Measurements from ENCODE around the gene SNURF.
"Not testable (repeated sequence)": the region's sequence is repeated elsewhere in the genome, so short reads cannot be mapped to it uniquely, and the experiment has no call there.

SNURF gene

DNA sequence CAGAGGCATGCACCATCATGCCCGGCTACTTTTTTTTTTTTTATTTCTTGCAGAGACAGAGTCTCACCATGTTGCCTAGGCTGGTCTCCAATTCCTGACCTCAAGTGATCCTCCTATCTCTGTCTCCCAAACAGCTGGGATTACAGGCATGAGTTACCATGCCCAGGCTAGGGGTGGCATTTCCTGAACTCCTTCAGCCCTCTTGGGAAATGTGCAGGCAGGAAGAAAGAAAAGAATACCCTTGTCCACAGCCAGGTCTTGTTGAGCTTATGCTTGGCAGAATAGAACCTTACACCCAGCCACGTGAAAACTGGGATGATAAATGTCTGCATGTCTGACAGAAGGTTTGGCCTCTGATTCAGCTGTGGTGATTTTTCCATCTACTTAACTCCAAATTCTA lies 30.2 kb upstream of the SNURF start:
- TF ChIP-seq, protein P1, sequence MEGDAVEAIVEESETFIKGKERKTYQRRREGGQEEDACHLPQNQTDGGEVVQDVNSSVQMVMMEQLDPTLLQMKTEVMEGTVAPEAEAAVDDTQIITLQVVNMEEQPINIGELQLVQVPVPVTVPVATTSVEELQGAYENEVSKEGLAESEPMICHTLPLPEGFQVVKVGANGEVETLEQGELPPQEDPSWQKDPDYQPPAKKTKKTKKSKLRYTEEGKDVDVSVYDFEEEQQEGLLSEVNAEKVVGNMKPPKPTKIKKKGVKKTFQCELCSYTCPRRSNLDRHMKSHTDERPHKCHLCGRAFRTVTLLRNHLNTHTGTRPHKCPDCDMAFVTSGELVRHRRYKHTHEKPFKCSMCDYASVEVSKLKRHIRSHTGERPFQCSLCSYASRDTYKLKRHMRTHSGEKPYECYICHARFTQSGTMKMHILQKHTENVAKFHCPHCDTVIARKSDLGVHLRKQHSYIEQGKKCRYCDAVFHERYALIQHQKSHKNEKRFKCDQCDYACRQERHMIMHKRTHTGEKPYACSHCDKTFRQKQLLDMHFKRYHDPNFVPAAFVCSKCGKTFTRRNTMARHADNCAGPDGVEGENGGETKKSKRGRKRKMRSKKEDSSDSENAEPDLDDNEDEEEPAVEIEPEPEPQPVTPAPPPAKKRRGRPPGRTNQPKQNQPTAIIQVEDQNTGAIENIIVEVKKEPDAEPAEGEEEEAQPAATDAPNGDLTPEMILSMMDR (IDR thresholded peaks at IDR 0.05; ENCODE audit: insufficient read depth, low read length, missing control alignments), result no peak
- no peak for DNase-seq (ENCODE audit: low read depth, low spot score)
- CTCF ChIA-PET, result no interaction called here
- H3K4me3 ChIP-seq (ENCODE audit: low read depth, low read length), result no peak overlapping the region
- POLR2A ChIA-PET, result no interaction called here

DNA sequence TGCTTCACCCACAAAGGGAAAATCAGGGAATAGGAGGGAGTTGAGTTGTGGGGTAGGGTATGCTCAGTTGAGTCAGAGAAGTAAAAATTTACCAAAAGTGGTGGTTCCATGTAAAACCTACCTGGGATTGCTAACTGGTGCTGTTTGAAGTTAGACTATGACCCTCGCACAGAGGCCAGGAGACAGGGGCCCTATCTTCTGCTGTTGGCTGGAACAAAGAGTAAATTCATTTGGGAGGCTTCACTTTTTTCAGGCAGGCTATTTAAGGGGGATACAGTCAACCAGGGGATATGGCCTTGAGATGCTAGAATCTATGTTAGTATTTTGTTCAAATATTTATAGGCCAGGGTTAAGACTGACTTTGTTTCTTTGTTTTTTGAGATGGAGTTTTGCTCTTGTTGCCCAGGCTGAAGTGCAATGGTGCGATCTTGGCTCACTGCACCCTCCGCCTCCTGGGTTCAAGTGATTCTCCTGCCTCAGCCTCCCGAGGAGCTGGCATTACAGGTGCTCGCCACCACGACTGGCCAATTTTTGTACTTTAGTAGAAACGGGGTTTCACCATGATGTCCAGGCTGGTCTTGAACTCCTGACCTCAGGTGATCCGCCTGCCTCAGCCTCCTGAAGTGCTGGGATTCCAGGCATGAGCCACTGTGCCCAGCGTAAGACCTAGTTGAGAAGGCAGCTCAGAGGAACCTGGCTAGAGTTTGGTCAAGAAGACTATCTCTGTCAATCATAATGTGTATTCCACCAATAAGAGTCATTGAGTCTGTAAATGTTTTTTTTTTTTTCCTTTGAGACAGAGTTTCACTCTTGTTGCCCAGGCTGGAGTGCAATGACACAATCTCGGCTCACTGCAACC lies 22.7 kb upstream of the SNURF start:
- DNase-seq (ENCODE audit: low read depth, low spot score); POLR2A ChIA-PET; CTCF ChIA-PET; H3K4me3 ChIP-seq (ENCODE audit: low read depth, low read length): not testable (repeated sequence)

DNA sequence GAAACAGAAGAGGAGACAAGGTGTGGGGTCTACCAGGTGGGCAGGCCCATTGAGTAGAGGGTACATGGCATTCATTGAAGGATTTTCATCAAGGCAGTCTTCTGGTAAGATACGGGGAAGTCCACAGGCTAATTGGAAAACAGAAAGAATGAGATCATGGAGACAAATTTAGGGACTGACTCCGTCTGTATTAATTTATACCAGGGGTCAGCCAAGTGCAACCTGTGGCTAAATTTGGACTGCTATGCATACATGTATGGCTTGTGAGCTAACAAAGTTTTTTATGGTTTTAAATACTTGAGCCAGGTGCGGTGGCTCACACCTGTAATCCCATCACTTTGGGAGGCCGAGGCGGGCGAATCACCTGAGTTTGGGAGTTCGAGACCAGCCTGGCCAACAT lies 21.1 kb upstream of the SNURF start:
- no peak for DNase-seq (ENCODE audit: low read depth, low spot score)
- POLR2A ChIA-PET, result no interaction called here
- CTCF ChIA-PET, result no interaction called here
- H3K4me3 ChIP-seq (ENCODE audit: low read depth, low read length), result no peak overlapping the region
- TF ChIP-seq, protein P1 (IDR thresholded peaks at IDR 0.05; ENCODE audit: insufficient read depth, low read length, missing control alignments), result no peak

DNA sequence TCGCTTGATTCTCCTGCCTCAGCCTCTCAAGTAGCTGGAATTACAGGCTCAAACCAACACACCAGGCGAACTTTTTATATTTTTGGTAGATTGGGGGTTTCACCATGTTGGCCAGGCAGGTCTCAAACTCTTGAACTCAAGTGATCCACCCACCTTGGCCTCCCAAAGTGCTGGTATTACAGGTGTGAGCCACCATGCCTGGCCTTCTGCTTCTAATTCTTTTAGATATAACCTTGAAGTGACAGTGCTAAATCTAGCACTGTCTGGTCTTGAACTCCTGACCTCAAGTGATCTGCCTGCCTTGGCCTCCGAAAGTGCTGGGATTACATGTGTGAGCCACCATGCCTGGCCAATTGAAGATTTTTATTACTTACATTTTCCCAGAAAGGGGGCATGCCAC lies 16.6 kb upstream of the SNURF start:
- H3K4me3 ChIP-seq (ENCODE audit: low read depth, low read length); POLR2A ChIA-PET; CTCF ChIA-PET; DNase-seq (ENCODE audit: low read depth, low spot score): not testable (repeated sequence)

DNA sequence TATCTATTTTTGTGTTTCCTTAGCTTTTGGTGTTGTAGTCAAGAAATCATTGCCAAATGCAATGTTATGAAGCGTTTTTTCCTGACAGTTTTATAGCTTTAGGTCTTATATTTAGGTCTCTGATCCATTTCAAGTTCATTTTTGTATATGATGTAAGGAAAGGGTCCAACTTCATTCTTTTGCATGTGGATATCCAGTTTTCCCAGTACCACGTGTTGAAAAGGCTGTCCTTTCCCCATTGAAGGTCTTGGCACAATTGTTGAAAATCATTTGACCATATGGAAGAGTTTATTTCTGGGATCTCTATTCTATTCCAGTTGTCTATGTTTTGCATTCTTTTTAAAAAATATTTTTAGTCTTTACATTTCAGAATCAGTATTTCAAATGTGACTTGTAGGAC lies 14.6 kb upstream of the SNURF start:
- no peak for DNase-seq (ENCODE audit: low read depth, low spot score)
- TF ChIP-seq, protein P1 (IDR thresholded peaks at IDR 0.05; ENCODE audit: insufficient read depth, low read length, missing control alignments), result no peak
- CTCF ChIA-PET, result no interaction called here
- no peak overlapping the region for H3K4me3 ChIP-seq (ENCODE audit: low read depth, low read length)
- POLR2A ChIA-PET, result no interaction called here

DNA sequence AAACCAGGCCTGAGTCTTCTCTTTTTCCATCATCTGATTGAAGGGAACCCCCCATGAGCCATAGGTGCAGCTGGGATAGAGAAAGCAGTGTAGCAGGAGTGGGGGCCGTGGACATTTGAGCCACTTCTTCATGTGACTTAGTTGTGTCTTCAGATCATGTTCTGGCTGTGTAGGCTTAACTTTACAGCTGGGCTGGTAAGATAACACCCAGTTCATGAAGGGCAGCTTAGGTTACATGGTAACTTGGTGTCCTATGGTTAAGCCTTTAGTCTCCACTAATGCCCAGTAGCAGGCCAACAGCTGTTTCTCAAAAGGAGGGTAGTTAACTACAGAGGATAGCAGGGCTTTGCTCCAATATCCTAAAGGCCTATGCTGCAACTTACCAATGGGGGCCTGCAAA lies 11.4 kb upstream of the SNURF start:
- CTCF ChIA-PET, result no interaction called here
- TF ChIP-seq, protein P1 (IDR thresholded peaks at IDR 0.05; ENCODE audit: insufficient read depth, low read length, missing control alignments), result no peak
- no peak for DNase-seq (ENCODE audit: low read depth, low spot score)
- no peak overlapping the region for H3K4me3 ChIP-seq (ENCODE audit: low read depth, low read length)
- POLR2A ChIA-PET, result no interaction called here

DNA sequence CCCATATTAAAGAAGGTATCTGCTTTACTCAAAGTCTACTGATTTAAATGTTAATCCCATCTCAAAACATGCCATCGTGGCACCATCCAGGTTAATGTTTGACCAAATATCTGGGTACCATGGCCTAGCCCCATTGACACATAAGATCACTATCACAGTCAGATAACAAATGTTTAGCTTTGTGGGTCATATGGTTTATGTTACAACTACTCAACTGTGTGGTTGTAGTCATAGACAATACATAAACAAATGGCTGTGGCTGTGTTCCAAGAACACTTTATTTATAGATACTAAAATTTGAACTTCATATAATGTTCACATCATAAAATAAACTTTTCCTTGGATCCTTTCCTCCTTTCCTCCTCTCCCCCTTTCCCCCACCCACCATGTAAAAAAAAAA lies 9.8 kb upstream of the SNURF start:
- no peak for DNase-seq (ENCODE audit: low read depth, low spot score)
- TF ChIP-seq, protein P1 (IDR thresholded peaks at IDR 0.05; ENCODE audit: insufficient read depth, low read length, missing control alignments), result no peak
- H3K4me3 ChIP-seq (ENCODE audit: low read depth, low read length), result no peak overlapping the region
- CTCF ChIA-PET, result no interaction called here
- POLR2A ChIA-PET, result no interaction called here
